Measurements from ENCODE around the gene SEMA6A. TPM values are rescaled to one million over a fixed set of nuclear protein-coding genes. Genes with fewer than 3 reads are reported as not detected.

The SEMA6A gene
- polyA plus RNA-seq, 3 donors: 0.16 TPM; not detected in 2

DNA sequence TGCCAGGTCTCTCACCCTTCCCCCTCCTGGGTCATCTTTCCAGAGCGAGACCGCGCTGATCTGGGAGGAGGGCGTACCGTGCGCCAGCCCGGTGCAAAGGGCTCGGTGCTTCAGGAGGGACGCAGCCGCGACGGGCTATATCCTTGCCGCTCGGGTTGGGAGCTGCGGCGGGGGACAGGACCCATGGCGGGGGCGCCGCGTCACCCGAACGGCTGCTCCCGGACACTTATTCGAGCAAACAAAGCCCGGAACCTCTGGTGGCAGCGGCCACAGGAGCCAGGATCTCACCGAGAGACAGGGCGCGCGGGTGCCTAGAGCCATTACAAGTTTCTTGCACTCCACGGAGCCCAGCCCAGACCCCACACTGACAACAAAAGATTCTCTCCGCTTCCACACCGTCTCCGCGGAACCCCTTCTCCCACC lies 1.3 kb downstream of the SEMA6A start:
- no peak for DNase-seq
- Histone ChIP-seq H4K20me1 (ENCODE audit: insufficient read depth, low read length) (no peaks in the 10 kb centered on the region), H3K79me2 (ENCODE audit: insufficient read depth, low read length) (no peaks in the 10 kb centered on the region), H2AFZ (ENCODE audit: insufficient read depth, low read depth, low read length, poor library complexity, severe bottlenecking) (peak overlapping the region; percentile 50), H3K9me3 (replicated peaks in 1 of 2; ENCODE audit: control insufficient read depth in 1 of 2, insufficient read depth in 1 of 2, low read length in 2 of 2) (peaks cover 0 to 30% of the 10 kb centered on the region in 2 donors), H3K27ac (ENCODE audit: low read depth in 1 of 2, low read length in 2 of 2) (no peak overlapping the region), H3K36me3 (replicated peaks in 1 of 2; ENCODE audit: control insufficient read depth in 1 of 2, insufficient read depth in 2 of 2, low read length in 2 of 2) (no peaks in the 10 kb centered on the region), H3K9ac (ENCODE audit: insufficient read depth, low read length, poor library complexity, severe bottlenecking) (no peak overlapping the region), H3K4me3 (replicated peaks in 1 of 3; ENCODE audit: low read depth in 2 of 3, low read length in 3 of 3) (peak overlapping the region in 1 of 3 experiments; percentile 64), H3K4me2 (replicated peaks; ENCODE audit: extremely low read depth, low read length, poor library complexity, severe bottlenecking) (peak overlapping the region; percentile 77), H3K27me3 (ENCODE audit: control insufficient read depth in 2 of 2, insufficient read depth in 2 of 2, low read length in 2 of 2) (peaks cover 68 to 95% of the 10 kb centered on the region in 2 donors), H3K4me1 (ENCODE audit: control insufficient read depth in 1 of 2, insufficient read depth in 2 of 2, low read length in 2 of 2) (peaks cover 27 to 41% of the 10 kb centered on the region in 2 donors)
- 1% methylated on average over 35 of the region's 35 CpGs for WGBS (ENCODE audit: insufficient coverage)
- Mint-ChIP-seq H3K4me3 (peak overlapping the region; percentile 71 to 99), H3K27ac (no peak overlapping the region), H3K9me3 (peaks cover 0 to 27% (median 8%) of the 10 kb centered on the region in 7 donors), H3K27me3 (ENCODE audit: low read depth in 3 of 3) (peaks cover 92 to 99% (median 96%) of the 10 kb centered on the region in 3 donors), H3K4me1 (peaks cover 31% of the 10 kb centered on the region), H3K36me3 (peaks cover 0 to 9% of the 10 kb centered on the region in 2 donors)
- intact Hi-C loops (cut with micrococcal nuclease): no loop called here
- TF ChIP-seq CTCF (IDR thresholded peaks at IDR 0.05): no peak

DNA sequence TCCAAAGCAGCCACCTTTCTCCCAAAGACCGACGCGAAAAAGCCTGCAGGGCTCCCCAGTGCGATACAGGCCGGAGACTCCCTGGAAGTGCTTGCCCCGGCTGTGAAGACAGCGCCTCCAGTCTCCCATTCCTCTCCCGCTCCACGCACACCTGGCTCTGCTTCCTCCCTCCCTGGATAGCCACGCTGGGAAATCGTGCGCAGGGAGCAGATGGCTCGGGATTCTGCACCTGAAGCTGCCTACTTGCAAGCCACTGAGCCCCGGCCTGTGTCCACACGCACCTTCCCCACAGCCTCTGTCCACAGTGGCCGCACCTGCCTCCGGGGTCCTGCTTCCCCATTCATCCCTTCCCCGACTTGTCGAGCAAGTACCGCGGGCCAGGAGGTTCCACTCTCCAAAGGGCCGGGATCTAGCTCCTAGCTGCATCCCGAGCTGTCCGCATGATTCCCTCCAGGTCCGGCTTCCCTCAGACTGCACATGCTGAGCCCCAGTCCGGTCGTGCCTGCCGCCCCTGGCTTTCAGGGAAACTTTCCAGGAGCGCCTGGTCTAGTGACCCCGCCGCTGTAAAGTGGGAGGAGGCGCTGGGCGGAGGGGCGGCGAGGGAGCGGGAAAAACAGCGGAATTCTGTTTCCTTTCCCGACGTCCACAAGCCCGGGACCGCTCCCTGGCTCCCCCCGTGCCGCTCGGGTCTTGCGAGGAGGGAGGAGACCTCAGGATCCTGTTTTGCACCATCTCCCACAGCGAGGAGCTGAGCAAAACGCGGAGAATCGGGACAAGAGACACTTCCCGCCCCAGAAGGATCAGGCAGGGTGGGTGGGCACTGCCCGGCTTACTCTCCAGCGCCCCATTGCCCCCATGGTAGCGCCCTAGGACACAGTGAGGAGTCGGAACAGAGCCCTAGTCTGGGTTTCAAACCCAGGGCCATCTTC lies 2.0 kb downstream of the SEMA6A start:
- no peak overlapping the region for H3K9ac ChIP-seq (ENCODE audit: insufficient read depth, low read length, poor library complexity, severe bottlenecking)

More for the DNA sequence above, 2.0 kb downstream of the SEMA6A start:
- WGBS (ENCODE audit: insufficient coverage): 6% methylated on average over 46 of the region's 54 CpGs
- H3K9me3 ChIP-seq (replicated peaks in 1 of 2; ENCODE audit: control insufficient read depth in 1 of 2, insufficient read depth in 1 of 2, low read length in 2 of 2): peaks cover 0 to 30% of the 10 kb centered on the region in 2 donors
- peak overlapping the region in 1 of 3 experiments; percentile 64 for H3K4me3 ChIP-seq (replicated peaks in 1 of 3; ENCODE audit: low read depth in 2 of 3, low read length in 3 of 3)
- intact Hi-C loops (cut with micrococcal nuclease): no loop called here
- H3K79me2 ChIP-seq (ENCODE audit: insufficient read depth, low read length): no peaks in the 10 kb centered on the region
- H2AFZ ChIP-seq (ENCODE audit: insufficient read depth, low read depth, low read length, poor library complexity, severe bottlenecking): peak overlapping the region; percentile 50
- H3K27ac Mint-ChIP-seq: no peak overlapping the region
- DNase-seq: no peak
- H3K36me3 Mint-ChIP-seq: peaks cover 0 to 9% of the 10 kb centered on the region in 2 donors
- H3K9me3 Mint-ChIP-seq: peaks cover 0 to 21% (median 8%) of the 10 kb centered on the region in 7 donors
- peaks cover 66 to 92% of the 10 kb centered on the region in 2 donors for H3K27me3 ChIP-seq (ENCODE audit: control insufficient read depth in 2 of 2, insufficient read depth in 2 of 2, low read length in 2 of 2)
- H4K20me1 ChIP-seq (ENCODE audit: insufficient read depth, low read length): no peaks in the 10 kb centered on the region
- peak overlapping the region in 1 of 2 donors; percentile 99 for H3K4me3 Mint-ChIP-seq
- peaks cover 31% of the 10 kb centered on the region for H3K4me1 Mint-ChIP-seq
- H3K27ac ChIP-seq (ENCODE audit: low read depth in 1 of 2, low read length in 2 of 2): no peak overlapping the region
- H3K36me3 ChIP-seq (replicated peaks in 1 of 2; ENCODE audit: control insufficient read depth in 1 of 2, insufficient read depth in 2 of 2, low read length in 2 of 2): no peaks in the 10 kb centered on the region
- H3K4me1 ChIP-seq (ENCODE audit: control insufficient read depth in 1 of 2, insufficient read depth in 2 of 2, low read length in 2 of 2): peaks cover 27 to 41% of the 10 kb centered on the region in 2 donors
- peaks cover 85 to 96% (median 90%) of the 10 kb centered on the region in 3 donors for H3K27me3 Mint-ChIP-seq (ENCODE audit: low read depth in 3 of 3)
- no peak for TF ChIP-seq CTCF (IDR thresholded peaks at IDR 0.05)
- H3K4me2 ChIP-seq (replicated peaks; ENCODE audit: extremely low read depth, low read length, poor library complexity, severe bottlenecking): peak overlapping the region; percentile 77

Data from CD14-positive monocyte (primary cell).